ENCODE results near the gene ITGAE.
"Not testable (repeated sequence)": the region's sequence is repeated elsewhere in the genome, so short reads cannot be mapped to it uniquely, and the experiment has no call there.

ITGAE gene

GRCh38 chr17:3800362-3801271, at the start of gene ITGAE:
TSS of gene ITGAE (minus strand) at chr17:3801188. CDS start at chr17:3801144, 44 bp downstream.
- no peak for DNase-seq (ENCODE audit: low spot score)

- no peak for DNase-seq (ENCODE audit: low spot score)
Observed at GRCh38 chr17:3848229-3848835, 47.3 kb upstream of the ITGAE start.

GRCh38 chr17:3847165-3847670, 46.2 kb upstream of the ITGAE start:
- no peak for DNase-seq (ENCODE audit: low spot score)

- no peak for DNase-seq (ENCODE audit: low spot score)
Observed at GRCh38 chr17:3846437-3847164, 45.6 kb upstream of the ITGAE start.

GRCh38 chr17:3845621-3846436, 44.8 kb upstream of the ITGAE start, which contains the start of gene NCBP3:
TSS of gene NCBP3 (minus strand) at chr17:3846246. CDS start at chr17:3846223, 23 bp downstream.
- peak; percentile 95 for DNase-seq (ENCODE audit: low spot score)

- no peak for DNase-seq (ENCODE audit: low spot score)
Observed at GRCh38 chr17:3845291-3845620, 44.3 kb upstream of the ITGAE start.

- not testable (repeated sequence) for DNase-seq (ENCODE audit: low spot score)
Observed at GRCh38 chr17:3844556-3844955, 43.6 kb upstream of the ITGAE start.

GRCh38 chr17:3843935-3844516, 43.0 kb upstream of the ITGAE start:
- peak; percentile 10 for DNase-seq (ENCODE audit: low spot score)

GRCh38 chr17:3838206-3838605, 37.2 kb upstream of the ITGAE start:
- DNase-seq (ENCODE audit: low spot score) = no peak

GRCh38 chr17:3836551-3836950, 35.6 kb upstream of the ITGAE start:
- no peak for DNase-seq (ENCODE audit: low spot score)

GRCh38 chr17:3835410-3836229, 34.6 kb upstream of the ITGAE start:
- DNase-seq (ENCODE audit: low spot score) = no peak

GRCh38 chr17:3834811-3835210, 33.8 kb upstream of the ITGAE start:
- no peak for DNase-seq (ENCODE audit: low spot score)

GRCh38 chr17:3828852-3829232, 27.9 kb upstream of the ITGAE start:
- no peak for DNase-seq (ENCODE audit: low spot score)

- no peak for DNase-seq (ENCODE audit: low spot score)
Observed at GRCh38 chr17:3828151-3828851, 27.3 kb upstream of the ITGAE start.

GRCh38 chr17:3827124-3827773, 26.3 kb upstream of the ITGAE start:
- DNase-seq (ENCODE audit: low spot score) = peak; percentile 84

- no peak for DNase-seq (ENCODE audit: low spot score)
Observed at GRCh38 chr17:3826191-3826590, 25.2 kb upstream of the ITGAE start.

GRCh38 chr17:3821101-3821500, 20.1 kb upstream of the ITGAE start:
- DNase-seq (ENCODE audit: low spot score) = no peak

- DNase-seq (ENCODE audit: low spot score) = no peak
Observed at GRCh38 chr17:3818786-3819185, 17.8 kb upstream of the ITGAE start.

All from Ammon's horn (tissue), 1 donor.